DMS53 treated with DMSO at 0.1 percent for 48 hours (cell line): ENCODE results near the gene LRRC49.
"Not testable (repeated sequence)": the region's sequence is repeated elsewhere in the genome, so short reads cannot be mapped to it uniquely, and the experiment has no call there.

Experiments used
- DNase-seq: peaks from one replicate; lab custom pipeline; 2025; ENCODE audit not compliant: unreplicated experiment; lab: John Stamatoyannopoulos, UW

The LRRC49 gene

GRCh38 chr15:70967646-70968045, 75.0 kb downstream of the LRRC49 start:
- no peak for DNase-seq

GRCh38 chr15:70974004-70974832, 81.6 kb downstream of the LRRC49 start:
- DNase-seq: peak; percentile 8

GRCh38 chr15:70976851-70977250, 84.2 kb downstream of the LRRC49 start:
- no peak for DNase-seq

GRCh38 chr15:70995383-70995970, 102.9 kb downstream of the LRRC49 start:
- DNase-seq: no peak

GRCh38 chr15:70998319-70998718, 105.7 kb downstream of the LRRC49 start:
- DNase-seq: no peak

GRCh38 chr15:71002316-71002715, 109.7 kb downstream of the LRRC49 start:
- no peak for DNase-seq

GRCh38 chr15:71003319-71003718, 110.7 kb downstream of the LRRC49 start:
- DNase-seq: no peak

GRCh38 chr15:71004506-71004905, 111.9 kb downstream of the LRRC49 start:
- DNase-seq: not testable (repeated sequence)

- no peak for DNase-seq
Measured at GRCh38 chr15:71005895-71006294, 113.3 kb downstream of the LRRC49 start.

- no peak for DNase-seq
Measured at GRCh38 chr15:71008250-71008870, 115.7 kb downstream of the LRRC49 start.

- DNase-seq: no peak
Measured at GRCh38 chr15:71010472-71010871, 117.8 kb downstream of the LRRC49 start.

- no peak for DNase-seq
Measured at GRCh38 chr15:71010997-71011396, 118.4 kb downstream of the LRRC49 start.

GRCh38 chr15:71011503-71012155, 119.0 kb downstream of the LRRC49 start:
- DNase-seq: no peak

GRCh38 chr15:71013446-71013845, 120.8 kb downstream of the LRRC49 start:
- no peak for DNase-seq

GRCh38 chr15:71015342-71015741, 122.7 kb downstream of the LRRC49 start:
- DNase-seq: no peak

GRCh38 chr15:71031232-71031631, 138.6 kb downstream of the LRRC49 start:
- DNase-seq: not testable (repeated sequence)

GRCh38 chr15:71035478-71035877, 142.9 kb downstream of the LRRC49 start:
- not testable (repeated sequence) for DNase-seq

GRCh38 chr15:71042356-71042922, 149.8 kb downstream of the LRRC49 start:
- no peak for DNase-seq

GRCh38 chr15:71043373-71043772, 150.7 kb downstream of the LRRC49 start:
- peak; percentile 4 for DNase-seq

- DNase-seq: no peak
Measured at GRCh38 chr15:71044006-71044405, 151.4 kb downstream of the LRRC49 start.

GRCh38 chr15:71046146-71046545, 153.5 kb downstream of the LRRC49 start:
- not testable (repeated sequence) for DNase-seq
